Measurements from ENCODE around the gene MEMO1. TPM values are rescaled to one million over a fixed set of nuclear protein-coding genes. Genes with fewer than 3 reads are reported as not detected.

The MEMO1 gene
- total RNA-seq, 1 experiment from 2014 or later, result 44.7 TPM

DNA sequence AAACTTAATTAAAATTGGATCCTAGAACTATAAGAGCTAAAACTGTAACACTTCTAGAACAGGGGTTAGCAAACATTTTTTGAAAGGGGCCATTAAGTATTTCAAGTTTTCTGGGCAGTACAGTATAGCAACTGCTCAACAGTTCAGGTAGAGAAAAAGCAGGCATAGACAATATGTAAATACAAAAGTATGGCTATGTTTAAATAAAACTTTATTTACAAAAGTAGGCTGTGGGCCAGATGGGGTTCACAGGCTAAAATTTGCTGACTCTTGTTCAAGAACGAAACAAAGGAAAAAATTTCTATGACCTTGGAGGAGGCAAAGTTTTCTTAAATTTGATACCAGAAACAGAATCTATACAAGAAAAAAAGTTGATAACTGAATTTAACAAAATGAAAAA lies 114.5 kb downstream of the MEMO1 start:
- H2AFZ ChIP-seq (ENCODE audit: low read depth, low read length, poor library complexity, severe bottlenecking), result no peak overlapping the region
- H3K4me1 ChIP-seq (ENCODE audit: control insufficient read depth in 1 of 2, insufficient read depth in 2 of 2, low read length in 2 of 2), result no peaks in the 10 kb centered on the region
- no peaks in the 10 kb centered on the region for H3K9me2 ChIP-seq (ENCODE audit: insufficient read depth)
- H3K79me2 ChIP-seq (ENCODE audit: insufficient read depth, low read length), result peaks cover 10% of the 10 kb centered on the region; the same call in 1 of the 2 replicates
- peaks cover 2% of the 10 kb centered on the region; the same call in 1 of the 2 replicates for H4K20me1 ChIP-seq (ENCODE audit: insufficient read depth)
- DNase-seq (ENCODE audit: low read depth, low spot score) (no peak), ATAC-seq (no peak)
- POLR2A ChIA-PET, result no interaction called here
- no TSS peak for BruUV-seq (replicated peaks)
- no peak overlapping the region for H3K9ac ChIP-seq (ENCODE audit: low read length)
- RAD21 ChIA-PET (ENCODE audit: low non-redundant PET in 1 of 2, low total read pairs in 2 of 2, uncharacterized antibody in 2 of 2, unreplicated experiment in 2 of 2), result no interaction called here
- no peak overlapping the region for H3K4me3 ChIP-seq (replicated peaks in 1 of 2; ENCODE audit: low read depth in 1 of 2, low read length in 2 of 2)
- H3K27me3 ChIP-seq (ENCODE audit: insufficient read depth, low read length), result no peaks in the 10 kb centered on the region
- no peak overlapping the region for H3K4me2 ChIP-seq (ENCODE audit: low read length)
- H3K9me3 ChIP-seq (ENCODE audit: control insufficient read depth in 1 of 2, insufficient read depth in 1 of 2, low read depth in 1 of 2, low read length in 2 of 2), result peaks cover 0 to 3% of the 10 kb centered on the region in 2 experiments; a peak in 1 of 4 replicates
- TF ChIP-seq EZH2 (IDR thresholded peaks at IDR 0.05) (no peak), YY1 (IDR thresholded peaks at IDR 0.05; ENCODE audit: extremely low read depth, insufficient replicate concordance, low read depth, low read length) (no peak), TCF7L2 (IDR thresholded peaks at IDR 0.05; ENCODE audit: borderline replicate concordance, extremely low read depth, insufficient read depth, insufficient read length) (no peak), CBX3 (IDR thresholded peaks at IDR 0.05; ENCODE audit: low read depth) (no peak), EGR1 (IDR thresholded peaks at IDR 0.05; ENCODE audit: low read depth) (no peak), EZH2phosphoT487 (IDR thresholded peaks at IDR 0.05; ENCODE audit: borderline replicate concordance) (no peak), RAD21 (IDR thresholded peaks at IDR 0.05; ENCODE audit: low read depth) (no peak), SRF (IDR thresholded peaks at IDR 0.05; ENCODE audit: low read depth) (no peak), ZFX (IDR thresholded peaks at IDR 0.05) (no peak), POLR2AphosphoS5 (IDR thresholded peaks at IDR 0.05; ENCODE audit: low read depth, low read length) (no peak), JUND (IDR thresholded peaks at IDR 0.05) (no peak), POLR2A (IDR thresholded peaks at IDR 0.05; ENCODE audit: borderline replicate concordance, extremely low read depth, insufficient read depth, insufficient read length) (no peak), ZNF274 (IDR thresholded peaks at IDR 0.05; ENCODE audit: low read depth, low read length) (no peak), CEBPB (IDR thresholded peaks at IDR 0.05; ENCODE audit: low read depth) (no peak), SP1 (IDR thresholded peaks at IDR 0.05; ENCODE audit: low read depth) (no peak), ELF1 (IDR thresholded peaks at IDR 0.05; ENCODE audit: borderline replicate concordance, low read depth) (no peak)
- TF ChIP-seq, protein P1, sequence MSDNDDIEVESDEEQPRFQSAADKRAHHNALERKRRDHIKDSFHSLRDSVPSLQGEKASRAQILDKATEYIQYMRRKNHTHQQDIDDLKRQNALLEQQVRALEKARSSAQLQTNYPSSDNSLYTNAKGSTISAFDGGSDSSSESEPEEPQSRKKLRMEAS (IDR thresholded peaks at IDR 0.05), result no peak
- TF ChIP-seq, protein P2, sequence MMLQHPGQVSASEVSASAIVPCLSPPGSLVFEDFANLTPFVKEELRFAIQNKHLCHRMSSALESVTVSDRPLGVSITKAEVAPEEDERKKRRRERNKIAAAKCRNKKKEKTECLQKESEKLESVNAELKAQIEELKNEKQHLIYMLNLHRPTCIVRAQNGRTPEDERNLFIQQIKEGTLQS (IDR thresholded peaks at IDR 0.05), result no peak
- TF ChIP-seq, protein P3, sequence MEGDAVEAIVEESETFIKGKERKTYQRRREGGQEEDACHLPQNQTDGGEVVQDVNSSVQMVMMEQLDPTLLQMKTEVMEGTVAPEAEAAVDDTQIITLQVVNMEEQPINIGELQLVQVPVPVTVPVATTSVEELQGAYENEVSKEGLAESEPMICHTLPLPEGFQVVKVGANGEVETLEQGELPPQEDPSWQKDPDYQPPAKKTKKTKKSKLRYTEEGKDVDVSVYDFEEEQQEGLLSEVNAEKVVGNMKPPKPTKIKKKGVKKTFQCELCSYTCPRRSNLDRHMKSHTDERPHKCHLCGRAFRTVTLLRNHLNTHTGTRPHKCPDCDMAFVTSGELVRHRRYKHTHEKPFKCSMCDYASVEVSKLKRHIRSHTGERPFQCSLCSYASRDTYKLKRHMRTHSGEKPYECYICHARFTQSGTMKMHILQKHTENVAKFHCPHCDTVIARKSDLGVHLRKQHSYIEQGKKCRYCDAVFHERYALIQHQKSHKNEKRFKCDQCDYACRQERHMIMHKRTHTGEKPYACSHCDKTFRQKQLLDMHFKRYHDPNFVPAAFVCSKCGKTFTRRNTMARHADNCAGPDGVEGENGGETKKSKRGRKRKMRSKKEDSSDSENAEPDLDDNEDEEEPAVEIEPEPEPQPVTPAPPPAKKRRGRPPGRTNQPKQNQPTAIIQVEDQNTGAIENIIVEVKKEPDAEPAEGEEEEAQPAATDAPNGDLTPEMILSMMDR (IDR thresholded peaks at IDR 0.05 in 2 of 3, conservative IDR thresholded peaks at IDR 0.05 in 1 of 3; ENCODE audit: borderline replicate concordance in 1 of 3, insufficient read depth in 1 of 3, low read depth in 2 of 3, low read length in 2 of 3), result no peak
- intact Hi-C loops (cut with micrococcal nuclease), result no loop called here
- no peak overlapping the region for H3K27ac ChIP-seq (ENCODE audit: low read depth, low read length)
- 0 out of 4 replicates have a peak, but pooled peaks cover 0 to 14% of the 10 kb centered on the region in 2 experiments for H3K36me3 ChIP-seq (ENCODE audit: control insufficient read depth in 1 of 2, insufficient read depth in 2 of 2, low read length in 2 of 2)
- CTCF ChIA-PET, result no interaction called here

Data from HCT116 (cell line).